Dermis blood vessel endothelial cell (primary cell): ENCODE results near the gene ZNF335. TPM values are rescaled to one million over a fixed set of nuclear protein-coding genes. Genes with fewer than 3 reads are reported as not detected.
"Not testable (repeated sequence)": the region's sequence is repeated elsewhere in the genome, so short reads cannot be mapped to it uniquely, and the experiment has no call there.

ENCODE experiments used
- DNase-seq: peaks from one replicate; pipeline ENCODE4 v3.0.0; 2010
- total RNA-seq: library from RNA; depleted of rRNA; stranded (reverse); fragments of >200 nt; gene quantifications from 2 replicates; pipeline ENCODE4 v1.2.3, GENCODE V29; 2014

Gene ZNF335
- total RNA-seq, 1 donor from 2014 or later: 17.4 TPM

DNA sequence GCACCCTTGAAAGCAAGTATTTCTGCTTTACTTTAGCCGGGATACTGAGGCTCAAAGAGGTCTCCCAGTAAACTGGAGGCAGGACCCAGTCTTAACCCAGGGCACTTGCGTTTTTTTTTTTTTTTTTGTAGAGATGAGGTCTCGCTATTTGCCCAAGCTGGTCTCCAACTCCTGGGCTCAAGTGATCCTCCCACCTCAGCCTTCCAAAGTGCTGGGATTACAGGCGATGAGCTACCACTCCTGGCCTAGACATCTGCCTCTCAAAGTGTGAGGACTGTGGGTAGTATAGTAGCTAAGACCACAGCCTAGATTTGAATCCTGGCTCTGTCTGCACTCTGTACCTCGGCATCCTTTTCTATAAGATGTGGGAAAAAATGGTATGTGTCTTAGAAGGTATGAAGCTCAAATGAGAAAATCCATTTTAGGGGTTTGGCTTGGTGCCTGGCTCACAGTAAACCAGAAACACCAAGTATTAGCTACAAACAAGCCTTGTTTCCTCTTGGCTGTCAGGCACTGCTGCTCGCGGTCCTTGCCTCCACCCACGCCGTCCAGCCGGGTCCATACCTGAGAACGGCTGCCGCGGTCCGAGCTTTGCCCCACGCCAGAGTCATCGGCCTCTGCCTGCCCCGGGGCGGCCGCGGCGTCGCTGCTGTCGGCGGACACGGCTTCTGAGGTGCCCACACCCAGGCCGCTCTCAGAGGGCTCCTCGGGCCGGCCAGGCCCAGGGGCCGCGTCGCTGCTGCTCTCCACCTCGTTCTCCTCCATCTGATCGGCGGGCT is 1.2 kb downstream of the ZNF335 start:
- peak; percentile 38 for DNase-seq

DNA sequence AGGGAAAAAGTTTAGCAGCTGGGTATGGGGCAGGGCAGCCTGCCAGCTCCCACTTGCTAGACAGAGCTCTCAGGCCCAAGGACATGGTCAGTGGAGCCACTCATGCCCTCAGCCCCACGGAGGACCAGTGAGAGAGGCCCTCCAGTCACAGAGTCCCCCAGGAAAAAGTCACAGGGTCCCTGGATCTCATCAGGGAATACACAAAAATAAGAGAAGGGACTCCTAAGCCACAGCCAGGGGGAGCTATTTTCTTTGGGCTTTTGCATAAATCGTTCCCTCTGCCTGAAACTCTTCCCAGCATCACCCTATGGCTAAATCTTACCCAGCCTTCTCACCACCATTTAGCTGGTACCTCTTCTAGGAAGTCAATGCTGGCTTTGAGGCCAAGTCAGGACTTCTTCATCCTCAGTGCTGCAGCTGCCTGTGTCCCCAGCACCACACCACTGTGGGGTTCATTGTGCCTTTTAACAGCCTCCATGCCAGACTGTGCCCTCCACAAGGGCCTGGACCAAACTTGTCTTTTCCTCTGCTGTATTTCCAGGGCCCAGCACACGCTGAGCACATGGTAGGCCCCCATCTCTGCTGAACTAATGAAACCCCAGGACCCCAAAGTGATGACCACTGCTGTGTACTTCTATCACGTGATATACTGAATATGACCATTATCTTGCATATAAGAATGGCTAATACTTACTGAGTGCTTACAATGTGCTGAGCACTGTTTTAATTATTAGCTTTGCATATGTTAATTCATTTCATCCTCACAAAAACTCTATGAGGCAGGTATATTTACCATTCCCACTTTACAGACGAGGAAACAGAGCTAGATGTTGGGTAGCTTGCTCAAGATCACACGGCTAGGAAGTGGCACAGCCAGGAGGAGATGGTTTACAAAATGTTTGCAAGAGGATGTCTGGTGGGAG is 2.0 kb downstream of the ZNF335 start:
- peak; percentile 78 for DNase-seq

DNA sequence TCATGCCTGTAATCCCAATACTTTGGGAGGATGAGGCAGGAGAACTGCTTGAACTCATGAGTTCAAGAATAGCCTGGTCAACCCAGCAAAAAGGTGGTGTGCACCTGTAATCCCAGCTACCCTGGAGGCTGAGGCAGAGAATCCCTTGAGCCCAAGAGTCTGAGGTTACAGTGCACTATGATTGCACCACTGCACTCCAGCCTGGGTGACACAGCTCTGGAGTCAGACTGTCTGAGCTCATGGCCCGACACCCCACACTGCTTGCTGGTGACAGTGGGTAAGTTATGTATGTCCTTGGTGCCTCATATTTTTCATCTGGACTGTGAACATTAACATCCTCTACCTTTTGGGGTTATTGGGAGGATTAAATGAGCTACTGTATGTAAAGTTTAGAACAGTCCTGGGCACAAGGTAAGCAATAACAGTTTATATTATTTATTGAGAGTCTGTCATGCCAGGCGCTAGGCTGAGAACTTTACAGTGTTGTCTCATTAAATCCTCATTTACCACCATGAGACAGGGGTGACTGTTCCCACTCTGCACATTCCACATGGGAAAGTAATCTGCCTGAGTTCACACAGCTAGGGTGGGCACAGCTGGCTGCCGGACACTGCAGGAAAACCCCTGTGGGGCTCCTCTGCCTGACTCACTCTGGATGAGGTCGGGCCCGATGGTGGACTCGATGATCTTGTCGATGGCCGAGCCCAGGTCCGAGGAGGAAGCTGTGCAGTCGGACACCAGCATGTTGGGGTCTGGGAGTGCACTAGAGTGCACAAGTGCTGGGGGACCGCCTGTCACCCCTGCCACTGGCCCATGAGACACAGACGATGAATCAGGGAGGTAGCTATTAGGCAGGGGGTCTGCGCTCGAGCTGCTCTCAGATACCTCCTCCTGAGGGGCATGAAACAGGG is 2.9 kb downstream of the ZNF335 start:
- DNase-seq: no peak

DNA sequence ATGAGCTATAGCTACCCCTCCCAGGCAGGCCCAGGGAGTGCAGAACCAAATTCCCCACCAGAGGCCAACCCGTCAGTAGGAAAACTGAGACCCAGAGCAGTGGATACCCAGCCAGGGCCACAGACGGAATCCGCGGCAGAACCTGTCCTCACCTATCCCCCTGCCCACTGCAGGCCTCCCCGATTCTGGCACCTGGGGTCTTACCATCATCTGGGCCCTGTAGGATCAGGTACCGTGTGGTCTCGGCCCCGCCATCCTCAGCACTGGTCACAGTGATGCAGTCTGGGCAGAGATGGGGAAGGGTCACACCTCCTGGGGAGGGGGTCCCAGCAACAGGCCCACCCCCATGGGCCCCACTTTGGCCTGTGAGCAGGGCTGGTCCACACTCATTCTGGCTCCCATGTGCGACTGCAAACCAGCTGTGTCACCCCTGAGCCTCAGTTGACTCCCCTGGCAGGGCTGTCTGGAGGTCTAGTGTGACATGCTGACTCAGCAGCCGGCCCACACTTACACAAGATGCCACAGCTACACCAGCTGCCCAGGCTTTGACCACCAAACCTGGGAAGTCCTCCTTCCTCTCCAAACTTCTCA is 3.8 kb downstream of the ZNF335 start:
- no peak for DNase-seq

- no peak for DNase-seq
These were observed 4.4 kb downstream of the ZNF335 start for GRCh38 chr20:45967551-45968080.

- no peak for DNase-seq
These were observed 6.6 kb downstream of the ZNF335 start for GRCh38 chr20:45965169-45966002.

GRCh38 chr20:45964006-45964400 is 8.0 kb downstream of the ZNF335 start:
- DNase-seq: no peak

GRCh38 chr20:45963059-45964005 is 8.7 kb downstream of the ZNF335 start:
- DNase-seq: peak; percentile 72

GRCh38 chr20:45962031-45962755 is 9.8 kb downstream of the ZNF335 start:
- DNase-seq: no peak

GRCh38 chr20:45959956-45960630 is 11.9 kb downstream of the ZNF335 start:
- no peak for DNase-seq

DNA sequence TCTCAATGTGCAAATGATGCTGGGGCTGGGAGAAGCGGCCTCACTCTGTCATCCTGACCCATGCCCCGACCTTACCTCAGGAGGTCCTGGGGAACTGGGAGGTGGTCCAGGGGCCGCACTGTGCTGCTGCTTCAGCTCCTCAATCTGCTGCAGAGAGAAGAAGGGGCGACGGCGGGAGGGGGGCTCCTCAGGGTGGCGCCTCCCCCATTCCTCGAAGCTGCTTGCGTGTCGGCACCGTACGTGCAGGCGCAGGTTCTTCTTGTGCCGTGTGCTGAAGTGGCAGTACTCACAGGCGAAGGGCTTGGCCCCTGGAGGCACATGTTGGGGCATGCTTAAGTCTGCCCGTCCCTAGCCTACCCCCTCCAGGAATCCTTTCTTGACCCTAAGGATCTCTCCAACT is 12.9 kb downstream of the ZNF335 start:
- DNase-seq: no peak

- no peak for DNase-seq
These were observed 13.4 kb downstream of the ZNF335 start for GRCh38 chr20:45958593-45958992.

DNA sequence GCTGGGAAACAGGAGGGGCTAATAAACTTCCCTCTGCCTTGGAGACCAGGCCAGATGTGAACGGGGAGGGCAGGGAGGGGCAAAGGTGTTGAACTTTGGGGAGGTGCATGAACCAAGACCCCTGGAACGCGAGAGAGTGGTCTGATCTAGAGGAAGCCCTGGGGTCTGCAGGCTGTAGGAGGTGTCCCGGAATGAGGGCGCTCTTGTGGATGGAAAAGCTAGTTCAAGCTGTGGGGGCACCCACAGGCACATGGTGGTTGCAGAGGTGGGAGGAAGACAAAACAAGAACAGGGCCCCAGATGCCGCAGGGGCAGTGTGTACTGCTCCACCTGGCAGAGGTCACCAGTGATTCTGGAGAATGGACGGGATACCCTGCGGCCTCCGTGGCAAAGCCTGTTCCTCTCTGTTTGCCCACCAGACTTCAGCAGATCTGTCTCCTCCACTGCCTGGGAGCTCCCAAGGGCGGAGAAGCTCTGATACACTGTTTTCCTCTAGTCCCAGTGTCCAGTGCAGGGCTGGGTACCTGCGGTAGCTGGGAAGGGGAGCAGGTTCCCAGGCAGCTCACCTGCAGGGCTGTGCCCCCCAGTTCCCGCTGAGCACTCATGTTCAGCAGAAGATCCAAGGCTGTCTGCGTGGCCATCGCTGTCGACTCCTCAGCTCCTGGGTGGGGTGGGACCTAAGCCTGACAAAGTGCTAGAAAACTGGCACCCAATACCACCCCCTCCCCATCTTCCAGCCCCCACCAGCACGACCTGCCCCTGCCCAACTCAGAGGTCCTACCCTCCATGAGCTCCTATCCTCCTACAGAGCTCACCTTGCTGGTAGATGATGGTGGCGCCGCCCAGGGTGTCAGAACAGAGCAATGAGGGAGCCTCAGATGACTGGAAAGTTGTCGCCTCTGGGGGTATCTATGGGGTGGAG is 14.7 kb downstream of the ZNF335 start:
- no peak for DNase-seq

- not testable (repeated sequence) for DNase-seq
These were observed 15.7 kb downstream of the ZNF335 start for GRCh38 chr20:45956326-45956725.

DNA sequence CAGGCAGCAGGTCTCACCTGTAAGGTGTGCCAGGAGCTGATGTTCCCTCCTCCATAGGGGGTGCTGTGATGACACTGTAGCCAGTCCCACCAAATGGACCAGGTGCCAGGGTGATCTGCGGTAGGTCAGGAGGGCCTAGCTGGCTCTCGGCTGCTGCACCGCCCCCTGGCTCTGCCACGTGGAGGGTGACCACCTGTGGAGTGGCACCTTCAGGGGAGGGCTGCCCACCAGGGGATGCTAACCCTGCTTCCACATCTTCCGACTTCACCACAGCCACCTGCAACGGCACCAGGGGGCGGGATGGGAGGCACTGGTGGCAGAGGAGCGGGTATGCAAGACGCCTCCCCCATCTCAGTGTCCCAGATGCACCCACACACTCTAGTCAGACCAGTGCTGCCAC is 18.3 kb downstream of the ZNF335 start:
- no peak for DNase-seq

DNA sequence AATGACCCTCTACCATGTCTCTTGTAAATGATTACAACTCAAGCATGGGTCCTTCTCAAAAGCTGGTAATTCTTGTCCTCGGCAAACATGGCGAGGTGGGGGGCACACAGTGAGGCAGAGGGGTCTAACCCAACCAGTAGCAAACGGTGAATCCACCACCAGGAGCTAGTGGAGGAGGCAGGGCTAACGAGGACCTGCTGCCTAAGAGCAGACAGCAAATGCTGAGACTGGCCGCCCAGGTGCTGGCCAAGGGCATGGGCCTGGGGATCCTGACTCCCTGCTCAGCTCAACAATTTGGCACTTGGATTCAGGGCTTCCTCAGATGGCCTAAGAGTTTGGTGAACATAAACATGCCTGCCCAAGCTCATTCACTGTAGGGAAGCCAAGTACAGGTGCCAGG is 19.1 kb downstream of the ZNF335 start:
- DNase-seq: no peak
